GM08714 (cell line): ENCODE results near the gene SMIM45.
A peak's percentile ranks its signal among the peaks of the same experiment; 100 is the strongest.

Experiments used
- H3K4me3 ChIP-seq: fragments of 200-500 bp; sonication (Bioruptor generic); 2 replicates; pipeline ENCODE4 v1.5.1; 2014; ENCODE audit warnings: mild to moderate bottlenecking, low read length, inconsistent platforms
- ZNF274 ChIP-seq: IDR thresholded peaks from 2 replicates; pipeline ENCODE4 v1.6.1; 2012; ENCODE audit warnings: mild to moderate bottlenecking, low read depth, low read length

The SMIM45 gene

GRCh38 chr22:41920271-41920976, 31.5 kb upstream of the SMIM45 start:
- H3K4me3 ChIP-seq, result peak overlapping the region; percentile 19; the same call in 1 of the 2 replicates
- no peak for TF ChIP-seq ZNF274

GRCh38 chr22:41922328-41922727, 29.6 kb upstream of the SMIM45 start:
- no peak overlapping the region; the same call in 1 of the 2 replicates for H3K4me3 ChIP-seq
- no peak for TF ChIP-seq ZNF274

DNA sequence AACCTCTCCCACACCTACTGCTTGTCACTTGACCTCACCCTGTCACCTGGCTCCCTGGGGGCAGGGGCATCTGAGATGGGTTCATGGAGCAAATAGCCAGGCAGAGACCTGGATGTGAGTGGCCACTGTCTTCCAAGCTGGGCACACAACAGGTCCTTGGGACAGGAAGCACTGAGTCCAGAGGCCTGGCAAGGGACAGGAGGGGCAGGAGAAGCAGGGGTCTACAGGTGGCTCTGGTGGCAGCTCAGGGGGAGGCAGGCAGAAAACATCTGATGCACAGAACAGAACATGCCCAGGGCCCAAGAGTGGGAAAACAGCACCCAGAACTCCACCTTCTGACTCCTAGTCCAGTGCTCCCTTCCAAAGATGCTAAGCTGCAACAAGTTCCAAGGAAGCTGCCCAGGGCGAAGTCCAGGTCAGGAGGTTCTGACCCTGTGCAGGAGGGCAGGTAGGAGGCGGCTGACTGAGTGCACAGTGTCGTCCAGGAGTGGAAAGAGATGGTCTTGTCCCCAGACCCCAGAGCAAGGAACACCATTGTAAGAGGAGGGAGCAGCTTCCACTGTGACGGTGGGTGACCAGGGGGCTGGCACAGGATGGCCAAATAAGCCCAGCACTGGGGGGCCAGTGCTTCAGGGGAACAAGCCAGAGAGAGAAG, 28.9 kb upstream of the SMIM45 start:
- no peak overlapping the region for H3K4me3 ChIP-seq
- TF ChIP-seq ZNF274, result no peak

- no peak for TF ChIP-seq ZNF274
- H3K4me3 ChIP-seq, result no peak overlapping the region; the same call in 1 of the 2 replicates
Observed at GRCh38 chr22:41923595-41924276, 28.2 kb upstream of the SMIM45 start.

DNA sequence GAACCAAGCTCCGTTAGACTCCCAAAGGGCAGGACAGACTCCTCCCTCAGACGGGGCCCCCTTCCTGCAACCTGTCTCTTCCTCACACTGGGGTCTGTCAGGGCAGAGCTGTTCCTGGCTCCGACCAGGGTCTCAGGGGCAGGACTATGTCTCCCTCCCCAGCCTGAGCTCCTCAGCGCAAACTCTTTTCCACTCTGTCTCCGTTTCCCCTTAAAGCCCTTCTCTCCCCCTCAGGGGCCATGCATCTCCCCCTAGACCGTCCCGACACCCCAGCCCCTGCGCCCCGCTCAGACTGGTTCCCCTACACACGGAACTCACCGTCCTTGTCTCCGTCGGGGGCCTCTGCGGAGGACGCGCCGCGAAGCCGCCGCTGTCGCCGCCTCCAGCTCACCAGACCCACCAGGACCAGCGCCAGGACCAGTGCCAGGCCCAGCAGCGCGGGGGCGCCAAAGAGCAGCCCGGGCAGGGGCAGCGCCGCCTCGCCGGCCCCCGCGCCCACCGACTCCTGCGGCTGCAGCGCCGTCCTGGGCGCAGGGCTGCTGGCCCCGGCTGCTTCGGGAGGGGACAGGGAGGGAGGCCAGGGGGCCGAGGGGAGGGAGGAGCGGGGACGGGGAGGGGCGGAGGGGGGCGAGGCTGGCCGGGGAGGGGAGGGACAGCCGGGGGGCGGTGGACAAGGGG, 26.0 kb upstream of the SMIM45 start:
- peak overlapping the region; percentile 77 for H3K4me3 ChIP-seq
- TF ChIP-seq ZNF274, result no peak

- no peak for TF ChIP-seq ZNF274
- no peak overlapping the region for H3K4me3 ChIP-seq
Observed at GRCh38 chr22:41927813-41928212, 24.1 kb upstream of the SMIM45 start.

GRCh38 chr22:41928593-41929417, 23.1 kb upstream of the SMIM45 start:
- H3K4me3 ChIP-seq, result no peak overlapping the region
- no peak for TF ChIP-seq ZNF274

- H3K4me3 ChIP-seq, result no peak overlapping the region
- TF ChIP-seq ZNF274, result no peak
Observed at GRCh38 chr22:41929418-41929810, 22.5 kb upstream of the SMIM45 start.

DNA sequence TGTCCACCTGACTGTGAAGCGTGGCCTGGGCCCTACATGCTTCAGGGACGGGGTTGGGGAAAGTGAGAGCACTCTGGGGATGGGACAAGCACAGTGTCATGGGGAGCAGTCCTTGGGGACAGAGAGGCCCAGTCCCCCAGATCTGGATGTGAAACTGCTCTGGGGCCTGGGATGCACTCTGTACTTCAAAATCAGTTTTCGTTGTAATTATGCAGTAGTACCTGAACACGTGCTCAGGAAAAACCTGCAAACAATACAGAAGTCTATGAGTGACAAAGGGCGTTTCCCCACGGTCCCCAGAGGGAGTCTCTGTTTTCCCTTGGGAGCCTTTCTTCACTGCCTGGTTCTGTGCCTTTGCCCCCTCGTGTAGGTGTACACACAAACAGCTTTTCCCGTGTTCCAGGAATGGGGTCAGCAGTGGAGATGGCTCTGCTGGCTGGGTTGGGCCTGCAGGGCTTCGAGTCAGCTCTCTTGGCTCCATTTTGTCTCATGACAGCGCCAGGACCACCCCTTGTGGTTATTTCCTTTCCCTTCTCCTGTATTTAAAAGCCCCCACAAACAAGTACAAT, 20.2 kb upstream of the SMIM45 start:
- TF ChIP-seq ZNF274, result no peak
- H3K4me3 ChIP-seq, result no peak overlapping the region

- TF ChIP-seq ZNF274, result no peak
- no peak overlapping the region for H3K4me3 ChIP-seq
Observed at GRCh38 chr22:41932353-41932752, 19.6 kb upstream of the SMIM45 start.

- no peak overlapping the region for H3K4me3 ChIP-seq
- TF ChIP-seq ZNF274, result no peak
Observed at GRCh38 chr22:41933411-41934177, 18.4 kb upstream of the SMIM45 start.

DNA sequence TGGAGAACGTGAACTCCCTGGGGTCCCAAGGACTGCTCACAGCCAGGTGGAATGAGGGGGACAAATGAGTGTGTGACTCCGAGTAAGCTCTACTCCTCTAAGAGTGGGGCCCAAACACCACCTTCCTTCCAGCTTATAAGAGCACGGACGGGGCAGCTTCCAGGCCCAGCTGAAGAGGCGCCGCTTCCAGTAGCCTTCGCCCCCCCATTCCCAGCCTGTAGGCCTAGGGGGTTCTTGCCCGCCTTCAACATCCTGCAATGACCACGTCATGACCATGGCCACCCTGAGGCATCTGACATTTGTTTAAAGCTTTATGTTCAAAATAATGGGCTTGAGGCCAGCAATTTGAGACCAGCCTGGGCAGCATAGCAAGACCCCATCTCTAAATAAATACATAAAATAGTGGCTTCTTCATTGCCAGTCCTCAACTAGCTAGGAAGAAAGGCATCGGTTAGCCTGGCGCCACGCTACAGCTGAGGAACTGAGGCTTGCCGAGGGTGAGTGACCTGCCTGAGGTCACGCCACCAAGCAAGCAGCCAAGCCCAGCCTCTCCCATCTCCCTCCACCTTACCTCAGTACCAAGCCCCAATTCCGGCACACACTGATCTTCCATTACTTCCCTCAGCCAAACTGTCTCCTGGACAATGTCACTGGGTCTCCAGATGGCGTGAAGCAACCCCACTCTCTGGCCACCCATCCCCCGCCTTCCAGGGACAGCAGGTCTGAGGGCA, 17.5 kb upstream of the SMIM45 start:
- no peak for TF ChIP-seq ZNF274

More for the DNA sequence above, 17.5 kb upstream of the SMIM45 start:
- H3K4me3 ChIP-seq, result no peak overlapping the region
